IMR-90 (cell line): ENCODE measurements around the gene SSPN. TPM values are rescaled to one million over a fixed set of nuclear protein-coding genes. Genes with fewer than 3 reads are reported as not detected.

ENCODE experiments used
- ATAC-seq: fragments of 200-7000 bp; cut with Tn5 transposase; 2 replicates; pipeline ENCODE4 v1.9.1; 2020; ENCODE audit warnings: low read depth, mild to moderate bottlenecking, moderate library complexity
- BruUV-seq: library from RNA; stranded (reverse); fragments of 400-500 nt; replicated peaks from 2 replicates; lab custom pipeline; 2021; lab: Mats Ljungman, UMichigan
- CTCF ChIA-PET: fragments of 300-600 bp; formaldehyde crosslinking; extraction: SDS; loops from one replicate; lab custom pipeline; 2021; ENCODE audit warnings: antibody characterized with exemption; lab: Yijun Ruan, JAX
- POLR2A ChIA-PET: fragments of 300-600 bp; sonication (Branson Sonifier 250); formaldehyde crosslinking; loops from one replicate; lab custom pipeline; 2022; ENCODE audit warnings: antibody characterized with exemption; ENCODE audit not compliant: unreplicated experiment; lab: Charles Lee
- DNase-seq: peaks from one replicate; pipeline ENCODE4 v3.0.0; 2013
- H2AFZ ChIP-seq: replicated peaks from 2 replicates; pipeline ENCODE3; 2013; ENCODE audit warnings: low read length, mild to moderate bottlenecking; ENCODE audit not compliant: poor library complexity
- H2AK5ac ChIP-seq: 2 replicates; pipeline ENCODE4 v1.6.1; 2013; ENCODE audit warnings: low read depth, low read length, inconsistent platforms
- H2AK9ac ChIP-seq: replicated peaks from 2 replicates; pipeline ENCODE3; 2013; ENCODE audit warnings: mild to moderate bottlenecking, low read depth, low read length, moderate library complexity; ENCODE audit not compliant: poor library complexity
- H2BK120ac ChIP-seq: 2 replicates; pipeline ENCODE4 v1.6.1; 2013; ENCODE audit warnings: low read depth, low read length, inconsistent platforms
- H2BK15ac ChIP-seq: 3 replicates; pipeline ENCODE4 v1.6.1; 2013; ENCODE audit warnings: low read depth, low read length, inconsistent platforms
- H2BK20ac ChIP-seq: 2 replicates; pipeline ENCODE4 v1.6.1; 2013; ENCODE audit warnings: low read depth, mild to moderate bottlenecking, inconsistent platforms, low read length, moderate library complexity
- H2BK5ac ChIP-seq: 2 replicates; pipeline ENCODE4 v1.6.1; 2013; ENCODE audit warnings: mild to moderate bottlenecking, low read depth, low read length, inconsistent platforms; ENCODE audit not compliant: poor library complexity, severe bottlenecking
- H3K14ac ChIP-seq: replicated peaks from 2 replicates; pipeline ENCODE4 v1.6.1; 2013; ENCODE audit warnings: low read depth, low read length, inconsistent platforms
- H3K18ac ChIP-seq: 2 replicates; pipeline ENCODE4 v1.6.1; 2013; ENCODE audit warnings: low read depth, low read length, control low read depth
- H3K23ac ChIP-seq: 2 replicates; pipeline ENCODE4 v1.6.1; 2013; ENCODE audit warnings: low read depth, low read length, inconsistent platforms
- H3K27ac ChIP-seq: 2 replicates; pipeline ENCODE4 v1.5.1; 2013; ENCODE audit warnings: mild to moderate bottlenecking, control low read depth, low read length; ENCODE audit not compliant: insufficient read depth
- H3K27me3 ChIP-seq: 2 replicates; pipeline ENCODE4 v1.6.1; 2013; ENCODE audit warnings: low read length; ENCODE audit not compliant: control insufficient read depth, insufficient read depth
- H3K36me3 ChIP-seq: 2 replicates; pipeline ENCODE4 v1.6.1; 2013; ENCODE audit warnings: low read length, mixed read lengths; ENCODE audit not compliant: control insufficient read depth, insufficient read depth
- H3K4ac ChIP-seq: 2 replicates; pipeline ENCODE4 v1.6.1; 2013; ENCODE audit warnings: low read depth, low read length, inconsistent platforms
- H3K4me1 ChIP-seq: 2 replicates; pipeline ENCODE4 v1.6.1; 2013; ENCODE audit warnings: low read length, mixed read lengths; ENCODE audit not compliant: control insufficient read depth, insufficient read depth
- H3K4me2 ChIP-seq: 2 replicates; pipeline ENCODE4 v1.6.1; 2013; ENCODE audit warnings: low read depth, mild to moderate bottlenecking, control low read depth, low read length, moderate library complexity
- H3K4me3 ChIP-seq: 2 replicates; pipeline ENCODE4 v1.5.1; 2013; ENCODE audit warnings: low read depth, mild to moderate bottlenecking, control low read depth, low read length, moderate library complexity; ENCODE audit not compliant: insufficient read depth
- H3K56ac ChIP-seq: 2 replicates; pipeline ENCODE4 v1.6.1; 2013; ENCODE audit warnings: low read length, inconsistent platforms; ENCODE audit not compliant: insufficient read depth; ENCODE audit errors: extremely low read depth
- H3K79me1 ChIP-seq, 2 experiments: 2 replicates each; pipeline ENCODE4 v1.6.1; 2013; ENCODE audit warnings: low read length in 2 of 2, inconsistent platforms in 1 of 2, low read depth in 1 of 2
- H3K9ac ChIP-seq: 2 replicates; pipeline ENCODE4 v1.6.1; 2013; ENCODE audit warnings: low read depth, low read length, control low read depth
- H3K9me1 ChIP-seq: 2 replicates; pipeline ENCODE4 v1.6.1; 2013; ENCODE audit warnings: low read length, inconsistent platforms; ENCODE audit not compliant: insufficient read depth
- H3K9me3 ChIP-seq: 2 replicates; pipeline ENCODE4 v1.6.1; 2013; ENCODE audit warnings: low read length; ENCODE audit not compliant: control insufficient read depth, insufficient read depth
- H4K20me1 ChIP-seq: 2 replicates; pipeline ENCODE4 v1.6.1; 2013; ENCODE audit warnings: low read length, inconsistent platforms; ENCODE audit not compliant: insufficient read depth
- H4K5ac ChIP-seq: 2 replicates; pipeline ENCODE4 v1.6.1; 2013; ENCODE audit warnings: mild to moderate bottlenecking, low read depth, low read length, control low read depth
- H4K8ac ChIP-seq, 2 experiments: 2 replicates each; pipeline ENCODE4 v1.6.1; 2013; ENCODE audit warnings: low read depth in 2 of 2, low read length in 2 of 2, control low read depth in 1 of 2, inconsistent platforms in 1 of 2
- H4K91ac ChIP-seq: 2 replicates; pipeline ENCODE4 v1.6.1; 2013; ENCODE audit warnings: low read depth, low read length, inconsistent platforms; ENCODE audit not compliant: insufficient read depth
- NFE2L2 ChIP-seq: fragments of 150-350 bp; IDR thresholded peaks from 2 replicates; pipeline ENCODE4 v1.6.1; 2016; ENCODE audit warnings: low read depth, mild to moderate bottlenecking, low read length
- RCOR1 ChIP-seq: IDR thresholded peaks from 2 replicates; pipeline ENCODE4 v1.6.1; 2012; ENCODE audit warnings: mild to moderate bottlenecking, low read length, improper control_type of control experiment; ENCODE audit not compliant: insufficient replicate concordance
- WGBS, 2 experiments: methylation state at CpG; one replicate each; pipeline versions ENCODE4 v1.1.5 to v1.1.7; 2013; ENCODE audit warnings: missing lambda C conversion rate in 2 of 2; ENCODE audit not compliant: insufficient read length in 1 of 2; ENCODE audit errors: extremely low coverage in 2 of 2; 5-methylcytosine and 5-hydroxymethylcytosine counted together
- dilution Hi-C: fragments of 300-500 bp; cut with HindIII; formaldehyde crosslinking; loops from one replicate; pipeline ENCODE4 v1.14.3; 2018; ENCODE audit warnings: low sequenced_read_pairs; ENCODE audit not compliant: unreplicated experiment
- in situ Hi-C: fragments of 300-500 bp; cut with MboI; formaldehyde crosslinking; loops from 3 replicates; pipeline ENCODE4 v1.14.3; 2019; ENCODE audit warnings: low sequenced_read_pairs, inconsistent platforms, mixed read lengths
- intact Hi-C: fragments of 100-400 bp; cut with micrococcal nuclease; formaldehyde crosslinking; loops from 2 replicates; pipeline ENCODE4 v1.10.0; 2022
- polyA plus RNA-seq, 3 experiments: library from polyadenylated mRNA; depleted of rRNA; stranded (reverse); fragments of >200 nt; gene quantifications; 2 replicates each; pipeline ENCODE4 v1.2.3, GENCODE V29; 2012; ENCODE audit warnings: low replicate concordance in 1 of 3
- total RNA-seq: library from RNA; depleted of rRNA; stranded (reverse); fragments of >200 nt; gene quantifications from 2 replicates; pipeline ENCODE4 v1.2.3, GENCODE V29; 2012

The SSPN gene
- total and polyA plus RNA-seq, 2 of the 4 experiments (the other 2 are of a cell fraction), result 3.5 to 5.6 TPM

- Histone ChIP-seq H4K5ac (no peak overlapping the region), H4K20me1 (no peaks in the 10 kb centered on the region), H3K23ac (no peak overlapping the region), H3K14ac (no peak overlapping the region), H3K27me3 (peaks cover 10% of the 10 kb centered on the region), H2AK9ac (no peak overlapping the region), H3K4ac (no peak overlapping the region), H2BK15ac (no peak overlapping the region), H3K27ac (no peak overlapping the region), H2BK120ac (no peak overlapping the region), H3K56ac (no peak overlapping the region), H2AK5ac (no peak overlapping the region), H4K91ac (no peak overlapping the region), H2BK5ac (no peak overlapping the region), H3K9ac (no peak overlapping the region), H3K79me1 (no peaks in the 10 kb centered on the region), H3K4me2 (no peak overlapping the region), H3K36me3 (no peaks in the 10 kb centered on the region), H3K4me3 (no peak overlapping the region), H2BK20ac (no peak overlapping the region), H4K8ac (no peak overlapping the region), H3K9me1 (peaks cover 2% of the 10 kb centered on the region; the same call in 1 of the 2 replicates), H3K18ac (no peak overlapping the region), H3K9me3 (no peaks in the 10 kb centered on the region), H3K4me1 (peaks cover under 1% of the 10 kb centered on the region), H2AFZ (no peak overlapping the region)
- dilution Hi-C loops (no loop called here), in situ Hi-C loops (no loop called here), intact Hi-C loops (no loop called here)
- no TSS peak for BruUV-seq
- no peak for TF ChIP-seq NFE2L2
- TF ChIP-seq RCOR1, result no peak
- CTCF ChIA-PET, result no interaction called here
- 80% methylated on average over 1 of the region's 9 CpGs; no CpG with 5 or more reads in 1 of the 2 experiments for WGBS, 2 experiments
- ATAC-seq (no peak), DNase-seq (no peak)
- POLR2A ChIA-PET, result no interaction called here
Measured at GRCh38 chr12:26244503-26244902, 49.1 kb downstream of the SSPN start.
